Spleen (tissue), 11 donors: ENCODE data around the gene CDC34. TPM values are rescaled to one million over a fixed set of nuclear protein-coding genes. Genes with fewer than 3 reads are reported as not detected.
A peak's percentile ranks its signal among the peaks of the same experiment; 100 is the strongest.

ENCODE experiments used
- DNase-seq: peaks from one replicate; pipeline ENCODE4 v3.0.0-alpha.2; 2020
- H3K27ac ChIP-seq, 8 donors: fragments of 200-600 bp; sonication (generic) in 7 of 8; 1 replicate in 4 of 8; 2 replicates in 4 of 8; pipeline versions ENCODE4 v1.5.0 to v1.8.0; 2016 to 2021; ENCODE audit warnings: inconsistent platforms in 4 of 8, mild to moderate bottlenecking in 4 of 8, moderate library complexity in 1 of 8
- H3K27me3 ChIP-seq, 7 donors: fragments of 200-600 bp; sonication (generic) in 6 of 7; replicated peaks in 1 of 7; 1 replicate in 4 of 7; 2 replicates in 3 of 7; pipeline versions ENCODE4 v1.5.0 to v1.8.0; 2016 to 2021; ENCODE audit warnings: inconsistent platforms in 3 of 7, mild to moderate bottlenecking in 1 of 7
- H3K36me3 ChIP-seq, 6 donors: fragments of 200-600 bp; sonication (generic) in 5 of 6; 1 replicate in 4 of 6; 2 replicates in 2 of 6; pipeline versions ENCODE4 v1.5.0 to v1.8.0; 2016 to 2021; ENCODE audit warnings: inconsistent platforms in 2 of 6
- H3K4me1 ChIP-seq, 6 donors: fragments of 200-600 bp; sonication (generic) in 5 of 6; 1 replicate in 3 of 6; 2 replicates in 3 of 6; pipeline versions ENCODE4 v1.5.0 to v1.8.0; 2016 to 2021; ENCODE audit warnings: inconsistent platforms in 3 of 6
- H3K4me3 ChIP-seq, 8 donors: fragments of 200-600 bp; sonication (generic) in 7 of 8; 1 replicate in 4 of 8; 2 replicates in 4 of 8; pipeline versions ENCODE4 v1.5.0 to v1.8.0; 2016 to 2021; ENCODE audit warnings: inconsistent platforms in 4 of 8, mild to moderate bottlenecking in 4 of 8, moderate library complexity in 2 of 8
- H3K9me3 ChIP-seq, 8 donors: fragments of 200-600 bp; sonication (generic) in 7 of 8; 1 replicate in 4 of 8; 2 replicates in 4 of 8; pipeline versions ENCODE4 v1.5.0 to v1.8.0; 2016 to 2021; ENCODE audit warnings: inconsistent platforms in 4 of 8
- CTCF ChIP-seq, 11 experiments: fragments of 200-600 bp in 7 of 11; fragments of 450-650 bp in 4 of 11; sonication (generic) in 4 of 11; IDR thresholded peaks in 8 of 11; conservative IDR thresholded peaks in 3 of 11; 1 replicate in 7 of 11; 2 replicates in 4 of 11; pipeline versions ENCODE4 v1.4.0 to v1.8.0; 2016 to 2021; ENCODE audit warnings: antibody characterized with exemption in 11 of 11, inconsistent platforms in 4 of 11, mild to moderate bottlenecking in 1 of 11
- POLR2A ChIP-seq, 3 donors: fragments of 450-650 bp; IDR thresholded peaks; one replicate each; pipeline ENCODE4 v1.5.1; 2017; ENCODE audit warnings: antibody characterized with exemption in 3 of 3, mild to moderate bottlenecking in 1 of 3
- POLR2AphosphoS5 ChIP-seq, 3 donors: sonication (generic); formaldehyde crosslinking; IDR thresholded peaks; one replicate each; pipeline ENCODE4 v1.5.1; 2017; ENCODE audit warnings: antibody characterized with exemption in 3 of 3
- WGBS, 5 donors: extraction: QIAGEN DNeasy Blood & Tissue Kit in 3 of 5; methylation state at CpG; one replicate each; pipeline versions ENCODE4 v1.1.5 to v1.1.7; 2013 to 2018; 5-methylcytosine and 5-hydroxymethylcytosine counted together
- intact Hi-C: fragments of 100-400 bp; cut with DNase I; formaldehyde crosslinking; loops from one replicate; pipeline ENCODE4 v1.15.0; 2023; ENCODE audit warnings: low total_unique reads
- polyA plus RNA-seq, 3 donors: library from polyadenylated mRNA; stranded (reverse); fragments of 200-250 nt; gene quantifications; one replicate each; pipeline ENCODE4 v1.2.1, GENCODE V29; 2013
- total RNA-seq, 7 donors: library from RNA; depleted of rRNA in 3 of 7; stranded (reverse); fragments of >200 nt in 3 of 7; fragmentation: NEBNext Ultra II Directional in 4 of 7; extraction: Animal tissue kit (Norgen Biotek cat#: 25700) in 4 of 7; gene quantifications; one replicate each; pipeline versions ENCODE4 v1.1.0 to v1.2.1, GENCODE V29; 2016 to 2021
- donor health status: healthy with polysubstance abuse.
- donor health status: DM: no; HTN: no; CAD: no; lungs with moderate emphysema.
- donor health status: DM: no; HTN: no; CAD: no.
- donor health status: Bipolar disorder and iron deficiency.
- donor health status: healthy.
- donor health status: DM: no; HTN: no; CAD: no.
- donor health status: DM: yes; HTN: yes; CAD: no.

CDC34 gene
- total and polyA plus RNA-seq, 10 donors: 35.9 to 83.9 (median 49.3) TPM

GRCh38 chr19:496112-496665, 35.4 kb upstream of the CDC34 start, which contains the start of gene MADCAM1:
Gene MADCAM1 (plus strand): TSS chr19:496486. CDS start chr19:496500, 14 bp downstream.
- H3K4me3 ChIP-seq: peak within 1 kb of the TSS in 2 of 8 donors; percentile 18 to 51
- no peaks in the 10 kb centered on the region for H3K9me3 ChIP-seq
- peaks cover 8 to 58% (median 26%) of the 10 kb centered on the region in 7 donors for H3K27me3 ChIP-seq
- H3K27ac ChIP-seq: peak within 1 kb of the TSS in 4 of 8 donors; percentile 24 to 52 (median 46)
- intact Hi-C loops: no loop called here
- TF ChIP-seq CTCF (IDR thresholded peaks at IDR 0.05 in 8 of 11, conservative IDR thresholded peaks at IDR 0.05 in 3 of 11) (no peak), POLR2AphosphoS5 (IDR thresholded peaks at IDR 0.05) (no peak), POLR2A (IDR thresholded peaks at IDR 0.05) (no peak)
- 10 to 15% (median 12%) methylated on average over 16 to 33 of the region's 33 CpGs for WGBS, 5 donors
- peaks cover 5 to 51% (median 31%) of the 10 kb centered on the region in 6 donors for H3K4me1 ChIP-seq
- no peak for DNase-seq
- no peaks in the 10 kb centered on the region for H3K36me3 ChIP-seq

GRCh38 chr19:496986-497385, 34.6 kb upstream of the CDC34 start:
- intact Hi-C loops: no loop called here

GRCh38 chr19:497491-497868, 34.1 kb upstream of the CDC34 start:
- 0 to 4% (median 2%) methylated on average over 6 to 36 of the region's 36 CpGs for WGBS, 5 donors
- intact Hi-C loops: no loop called here
- Histone ChIP-seq H3K4me1 (peaks cover 5 to 57% (median 31%) of the 10 kb centered on the region in 6 donors), H3K4me3 (peak overlapping the region in 3 of 8 donors; percentile 7 to 51 (median 18)), H3K27ac (no peak overlapping the region), H3K36me3 (no peaks in the 10 kb centered on the region), H3K9me3 (no peaks in the 10 kb centered on the region), H3K27me3 (peaks cover 8 to 58% (median 26%) of the 10 kb centered on the region in 7 donors)
- DNase-seq: peak; percentile 78
- TF ChIP-seq CTCF (IDR thresholded peaks at IDR 0.05 in 8 of 11, conservative IDR thresholded peaks at IDR 0.05 in 3 of 11): no peak
- TF ChIP-seq POLR2A (IDR thresholded peaks at IDR 0.05): no peak

More at GRCh38 chr19:496986-497385, 34.6 kb upstream of the CDC34 start:
- peaks cover 5 to 52% (median 31%) of the 10 kb centered on the region in 6 donors for H3K4me1 ChIP-seq
- no peak for TF ChIP-seq POLR2A (IDR thresholded peaks at IDR 0.05)
- no peak for TF ChIP-seq CTCF (IDR thresholded peaks at IDR 0.05 in 8 of 11, conservative IDR thresholded peaks at IDR 0.05 in 3 of 11)
- TF ChIP-seq POLR2AphosphoS5 (IDR thresholded peaks at IDR 0.05): no peak
- H3K27me3 ChIP-seq: peaks cover 8 to 58% (median 26%) of the 10 kb centered on the region in 7 donors
- DNase-seq: no peak
- peak overlapping the region in 1 of 8 donors; percentile 51 for H3K4me3 ChIP-seq
- H3K36me3 ChIP-seq: no peaks in the 10 kb centered on the region
- no peaks in the 10 kb centered on the region for H3K9me3 ChIP-seq
- no peak overlapping the region for H3K27ac ChIP-seq
- WGBS, 5 donors: 6 to 13% (median 13%) methylated on average over 6 to 18 of the region's 18 CpGs

GRCh38 chr19:497869-498510, 33.6 kb upstream of the CDC34 start:
- TF ChIP-seq POLR2A (IDR thresholded peaks at IDR 0.05): no peak
- no peak for TF ChIP-seq CTCF (IDR thresholded peaks at IDR 0.05 in 8 of 11, conservative IDR thresholded peaks at IDR 0.05 in 3 of 11)
- TF ChIP-seq POLR2AphosphoS5 (IDR thresholded peaks at IDR 0.05): no peak
- peak overlapping the region in 3 of 8 donors; percentile 7 to 51 (median 18) for H3K4me3 ChIP-seq
- peaks cover 8 to 58% (median 26%) of the 10 kb centered on the region in 7 donors for H3K27me3 ChIP-seq
- no peaks in the 10 kb centered on the region for H3K36me3 ChIP-seq
- no peaks in the 10 kb centered on the region for H3K9me3 ChIP-seq
- WGBS, 5 donors: 7 to 14% (median 11%) methylated on average over 28 to 50 of the region's 50 CpGs
- H3K27ac ChIP-seq: no peak overlapping the region
- peak; percentile 77 for DNase-seq
- peaks cover 5 to 62% (median 33%) of the 10 kb centered on the region in 6 donors for H3K4me1 ChIP-seq
- intact Hi-C loops: no loop called here
